ENCODE data around the gene NPPB.

GRCh38 chr1:11898086-11898785, 39.5 kb upstream of the NPPB start:
- no peak for TF ChIP-seq SMC3 (IDR thresholded peaks at IDR 0.05)
- no peak for TF ChIP-seq KDM1A (IDR thresholded peaks at IDR 0.05; ENCODE audit: low read depth)
- no peak for TF ChIP-seq BHLHE40 (IDR thresholded peaks at IDR 0.05; ENCODE audit: low read depth, low read length)
- no peak for TF ChIP-seq EP300 (IDR thresholded peaks at IDR 0.05)
- no peak for TF ChIP-seq JUN (IDR thresholded peaks at IDR 0.05)
- TF ChIP-seq, protein P1, sequence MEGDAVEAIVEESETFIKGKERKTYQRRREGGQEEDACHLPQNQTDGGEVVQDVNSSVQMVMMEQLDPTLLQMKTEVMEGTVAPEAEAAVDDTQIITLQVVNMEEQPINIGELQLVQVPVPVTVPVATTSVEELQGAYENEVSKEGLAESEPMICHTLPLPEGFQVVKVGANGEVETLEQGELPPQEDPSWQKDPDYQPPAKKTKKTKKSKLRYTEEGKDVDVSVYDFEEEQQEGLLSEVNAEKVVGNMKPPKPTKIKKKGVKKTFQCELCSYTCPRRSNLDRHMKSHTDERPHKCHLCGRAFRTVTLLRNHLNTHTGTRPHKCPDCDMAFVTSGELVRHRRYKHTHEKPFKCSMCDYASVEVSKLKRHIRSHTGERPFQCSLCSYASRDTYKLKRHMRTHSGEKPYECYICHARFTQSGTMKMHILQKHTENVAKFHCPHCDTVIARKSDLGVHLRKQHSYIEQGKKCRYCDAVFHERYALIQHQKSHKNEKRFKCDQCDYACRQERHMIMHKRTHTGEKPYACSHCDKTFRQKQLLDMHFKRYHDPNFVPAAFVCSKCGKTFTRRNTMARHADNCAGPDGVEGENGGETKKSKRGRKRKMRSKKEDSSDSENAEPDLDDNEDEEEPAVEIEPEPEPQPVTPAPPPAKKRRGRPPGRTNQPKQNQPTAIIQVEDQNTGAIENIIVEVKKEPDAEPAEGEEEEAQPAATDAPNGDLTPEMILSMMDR (IDR thresholded peaks at IDR 0.05): no peak
- TF ChIP-seq POLR2A (IDR thresholded peaks at IDR 0.05; ENCODE audit: low read length): no peak
- TF ChIP-seq KDM5A (IDR thresholded peaks at IDR 0.05): no peak
- TF ChIP-seq ESRRA (IDR thresholded peaks at IDR 0.05; ENCODE audit: borderline replicate concordance, low read length): no peak
- no peak for TF ChIP-seq JUNB (IDR thresholded peaks at IDR 0.05)
- no peak for TF ChIP-seq EHMT2 (IDR thresholded peaks at IDR 0.05; ENCODE audit: low read depth)
- no peak for TF ChIP-seq CBX8 (IDR thresholded peaks at IDR 0.05)

Data from A549 (cell line).